Liver (tissue), 9 donors: ENCODE measurements around the gene FAIM2. TPM values are rescaled to one million over a fixed set of nuclear protein-coding genes. Genes with fewer than 3 reads are reported as not detected.

Source experiments
- DNase-seq: peaks from one replicate; pipeline ENCODE4 v3.0.0-alpha.2; 2017; ENCODE audit warnings: low spot score
- H3K27ac ChIP-seq, 2 donors: one replicate each; pipeline ENCODE4 v1.7.0; 2013; ENCODE audit warnings: inconsistent platforms in 2 of 2, low read length in 2 of 2, control low read depth in 1 of 2, low read depth in 1 of 2, mild to moderate bottlenecking in 1 of 2
- H3K27me3 ChIP-seq, 4 donors: one replicate each; pipeline versions ENCODE4 v1.6.1 to v1.7.0; 2013; ENCODE audit warnings: low read length in 3 of 4, inconsistent platforms in 1 of 4, mild to moderate bottlenecking in 1 of 4, moderate library complexity in 1 of 4; ENCODE audit not compliant: control insufficient read depth in 4 of 4, insufficient read depth in 4 of 4
- H3K36me3 ChIP-seq, 4 donors: one replicate each; pipeline versions ENCODE4 v1.6.1 to v1.7.0; 2013; ENCODE audit warnings: low read length in 3 of 4, mild to moderate bottlenecking in 3 of 4, low read depth in 1 of 4, moderate library complexity in 1 of 4; ENCODE audit not compliant: control insufficient read depth in 4 of 4, insufficient read depth in 3 of 4
- H3K4me1 ChIP-seq, 4 donors: one replicate each; pipeline versions ENCODE4 v1.6.1 to v1.7.0; 2013; ENCODE audit warnings: low read length in 3 of 4, mild to moderate bottlenecking in 3 of 4, moderate library complexity in 1 of 4; ENCODE audit not compliant: control insufficient read depth in 4 of 4, insufficient read depth in 4 of 4
- H3K4me3 ChIP-seq, 3 donors: one replicate each; pipeline versions ENCODE4 v1.6.1 to v1.7.0; 2013; ENCODE audit warnings: low read length in 3 of 3, control low read depth in 1 of 3, low read depth in 1 of 3, mild to moderate bottlenecking in 1 of 3
- H3K9ac ChIP-seq, 2 donors: one replicate each; pipeline ENCODE4 v1.7.0; 2013; ENCODE audit warnings: low read length in 2 of 2, mild to moderate bottlenecking in 2 of 2, moderate library complexity in 2 of 2, control low read depth in 1 of 2, low read depth in 1 of 2
- H3K9me3 ChIP-seq, 4 donors: one replicate each; pipeline versions ENCODE4 v1.6.1 to v1.7.0; 2013; ENCODE audit warnings: low read length in 3 of 4; ENCODE audit not compliant: control insufficient read depth in 4 of 4
- EGR1 ChIP-seq, 2 donors: IDR thresholded peaks; 2 replicates each; pipeline ENCODE4 v1.6.1; 2016 to 2018; ENCODE audit warnings: antibody characterized with exemption in 2 of 2, low read depth in 2 of 2
- FOXA1 ChIP-seq: IDR thresholded peaks from 2 replicates; pipeline ENCODE4 v1.6.1; 2016; ENCODE audit warnings: antibody characterized with exemption
- GABPA ChIP-seq, 2 donors: IDR thresholded peaks in 1 of 2; conservative IDR thresholded peaks in 1 of 2; 2 replicates each; pipeline ENCODE4 v1.6.1; 2016; ENCODE audit warnings: antibody characterized with exemption in 2 of 2, mild to moderate bottlenecking in 1 of 2, moderate library complexity in 1 of 2
- HNF4A ChIP-seq, 2 donors: conservative IDR thresholded peaks; 2 replicates each; pipeline ENCODE4 v1.6.1; 2016; ENCODE audit warnings: antibody characterized with exemption in 2 of 2, mild to moderate bottlenecking in 2 of 2
- RAD21 ChIP-seq, 2 donors: IDR thresholded peaks; 2 replicates each; pipeline ENCODE4 v1.6.1; 2016; ENCODE audit warnings: antibody characterized with exemption in 2 of 2, mild to moderate bottlenecking in 2 of 2
- RXRA ChIP-seq, 2 donors: IDR thresholded peaks; 2 replicates each; pipeline ENCODE4 v1.6.1; 2017 to 2018; ENCODE audit warnings: antibody characterized with exemption in 2 of 2, mild to moderate bottlenecking in 1 of 2
- SP1 ChIP-seq: IDR thresholded peaks from 2 replicates; pipeline ENCODE4 v1.6.1; 2018; ENCODE audit warnings: antibody characterized with exemption, mild to moderate bottlenecking
- YY1 ChIP-seq: IDR thresholded peaks from 2 replicates; pipeline ENCODE4 v1.6.1; 2016; ENCODE audit warnings: antibody characterized with exemption, mild to moderate bottlenecking
- WGBS: extraction: QIAGEN DNeasy Blood & Tissue Kit; methylation state at CpG from one replicate; pipeline ENCODE4 v1.1.7; 2013; 5-methylcytosine and 5-hydroxymethylcytosine counted together
- polyA plus RNA-seq, 2 donors: library from polyadenylated mRNA; stranded (reverse) in 1 of 2; unstranded in 1 of 2; fragments of 200-250 nt in 1 of 2; fragments of >200 nt in 1 of 2; fragmentation: Nextera tagmentation in 1 of 2; extraction: Ambion mirVana in 1 of 2; gene quantifications; one replicate each; pipeline versions ENCODE4 v1.2.1 to v1.2.3, GENCODE V29; 2013 to 2015
- total RNA-seq, 2 donors: library from RNA; depleted of rRNA; stranded (reverse); fragments of >200 nt; gene quantifications; one replicate each; pipeline ENCODE4 v1.2.3, GENCODE V29; 2014
- TF ChIP-seq, protein P1 (sequence below): IDR thresholded peaks from 2 replicates; pipeline ENCODE4 v1.6.1; 2016; ENCODE audit warnings: antibody characterized with exemption, mild to moderate bottlenecking
- TF ChIP-seq, protein P2 (sequence below): IDR thresholded peaks from 2 replicates; pipeline ENCODE4 v1.6.1; 2016; ENCODE audit warnings: antibody characterized with exemption
- TF ChIP-seq, protein P3 (sequence below): IDR thresholded peaks from 2 replicates; pipeline ENCODE4 v1.6.1; 2016; ENCODE audit warnings: antibody characterized with exemption
- TF ChIP-seq, protein P4 (sequence below): fragments of 150-350 bp; IDR thresholded peaks from 2 replicates; pipeline ENCODE4 v1.5.1; 2017; ENCODE audit warnings: improper control_type of control experiment, low read depth, low read length; ENCODE audit not compliant: missing input control
- donor health status: healthy.
- donor health status: healthy.
- donor health status: healthy.
- donor health status: healthy.
- donor health status: healthy.

The FAIM2 gene
- total and polyA plus RNA-seq, 4 donors, result 0.06 to 0.23 TPM; not detected in 2

DNA sequence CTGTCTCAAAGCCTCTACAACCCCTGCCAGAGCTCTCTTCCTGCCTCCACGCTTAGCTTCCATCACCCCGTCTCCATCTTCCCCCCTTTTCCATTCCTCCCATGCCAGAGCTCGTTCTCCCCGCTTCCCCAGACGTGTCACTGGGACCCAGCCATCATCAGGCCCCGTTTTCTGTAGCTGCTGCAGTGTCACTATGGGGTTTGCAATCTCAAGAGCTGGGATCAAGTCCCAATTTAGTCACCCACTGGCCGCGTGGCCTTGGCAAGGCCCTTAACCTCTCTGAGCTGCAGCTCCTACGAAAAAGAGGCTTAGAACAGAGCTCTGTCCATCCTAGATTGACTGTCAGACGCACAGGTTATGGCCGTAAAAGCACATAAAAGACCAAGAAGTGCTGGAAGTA is 901 bp upstream of the FAIM2 start (continued):
- TF ChIP-seq, protein P1, sequence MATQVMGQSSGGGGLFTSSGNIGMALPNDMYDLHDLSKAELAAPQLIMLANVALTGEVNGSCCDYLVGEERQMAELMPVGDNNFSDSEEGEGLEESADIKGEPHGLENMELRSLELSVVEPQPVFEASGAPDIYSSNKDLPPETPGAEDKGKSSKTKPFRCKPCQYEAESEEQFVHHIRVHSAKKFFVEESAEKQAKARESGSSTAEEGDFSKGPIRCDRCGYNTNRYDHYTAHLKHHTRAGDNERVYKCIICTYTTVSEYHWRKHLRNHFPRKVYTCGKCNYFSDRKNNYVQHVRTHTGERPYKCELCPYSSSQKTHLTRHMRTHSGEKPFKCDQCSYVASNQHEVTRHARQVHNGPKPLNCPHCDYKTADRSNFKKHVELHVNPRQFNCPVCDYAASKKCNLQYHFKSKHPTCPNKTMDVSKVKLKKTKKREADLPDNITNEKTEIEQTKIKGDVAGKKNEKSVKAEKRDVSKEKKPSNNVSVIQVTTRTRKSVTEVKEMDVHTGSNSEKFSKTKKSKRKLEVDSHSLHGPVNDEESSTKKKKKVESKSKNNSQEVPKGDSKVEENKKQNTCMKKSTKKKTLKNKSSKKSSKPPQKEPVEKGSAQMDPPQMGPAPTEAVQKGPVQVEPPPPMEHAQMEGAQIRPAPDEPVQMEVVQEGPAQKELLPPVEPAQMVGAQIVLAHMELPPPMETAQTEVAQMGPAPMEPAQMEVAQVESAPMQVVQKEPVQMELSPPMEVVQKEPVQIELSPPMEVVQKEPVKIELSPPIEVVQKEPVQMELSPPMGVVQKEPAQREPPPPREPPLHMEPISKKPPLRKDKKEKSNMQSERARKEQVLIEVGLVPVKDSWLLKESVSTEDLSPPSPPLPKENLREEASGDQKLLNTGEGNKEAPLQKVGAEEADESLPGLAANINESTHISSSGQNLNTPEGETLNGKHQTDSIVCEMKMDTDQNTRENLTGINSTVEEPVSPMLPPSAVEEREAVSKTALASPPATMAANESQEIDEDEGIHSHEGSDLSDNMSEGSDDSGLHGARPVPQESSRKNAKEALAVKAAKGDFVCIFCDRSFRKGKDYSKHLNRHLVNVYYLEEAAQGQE, result no peak

DNA sequence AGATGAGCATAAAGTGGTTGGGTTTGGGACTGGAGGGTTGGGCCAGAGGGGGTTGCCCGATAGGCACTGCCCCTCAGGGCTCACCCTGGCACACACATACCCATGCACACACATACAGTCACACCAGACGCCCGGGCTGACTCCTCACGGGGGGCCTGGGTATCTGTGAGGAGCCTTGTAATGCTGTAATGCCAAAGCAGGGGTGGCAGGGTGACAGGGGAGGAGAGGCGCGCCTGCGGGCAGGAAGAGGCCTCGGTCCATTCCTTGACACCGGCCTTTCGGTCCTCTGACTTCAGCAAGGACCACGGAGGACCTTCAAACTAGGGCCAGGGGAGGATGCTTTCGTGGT is 375 bp downstream of the FAIM2 start:
- no peaks in the 10 kb centered on the region for H3K4me1 ChIP-seq
- WGBS, result 63% methylated on average over 12 of the region's 12 CpGs
- no peak overlapping the region for H3K9ac ChIP-seq
- H3K4me3 ChIP-seq, result no peak overlapping the region
- no peaks in the 10 kb centered on the region for H3K9me3 ChIP-seq
- TF ChIP-seq, protein P2, sequence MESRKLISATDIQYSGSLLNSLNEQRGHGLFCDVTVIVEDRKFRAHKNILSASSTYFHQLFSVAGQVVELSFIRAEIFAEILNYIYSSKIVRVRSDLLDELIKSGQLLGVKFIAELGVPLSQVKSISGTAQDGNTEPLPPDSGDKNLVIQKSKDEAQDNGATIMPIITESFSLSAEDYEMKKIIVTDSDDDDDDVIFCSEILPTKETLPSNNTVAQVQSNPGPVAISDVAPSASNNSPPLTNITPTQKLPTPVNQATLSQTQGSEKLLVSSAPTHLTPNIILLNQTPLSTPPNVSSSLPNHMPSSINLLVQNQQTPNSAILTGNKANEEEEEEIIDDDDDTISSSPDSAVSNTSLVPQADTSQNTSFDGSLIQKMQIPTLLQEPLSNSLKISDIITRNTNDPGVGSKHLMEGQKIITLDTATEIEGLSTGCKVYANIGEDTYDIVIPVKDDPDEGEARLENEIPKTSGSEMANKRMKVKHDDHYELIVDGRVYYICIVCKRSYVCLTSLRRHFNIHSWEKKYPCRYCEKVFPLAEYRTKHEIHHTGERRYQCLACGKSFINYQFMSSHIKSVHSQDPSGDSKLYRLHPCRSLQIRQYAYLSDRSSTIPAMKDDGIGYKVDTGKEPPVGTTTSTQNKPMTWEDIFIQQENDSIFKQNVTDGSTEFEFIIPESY, result no peak
- TF ChIP-seq, protein P3, sequence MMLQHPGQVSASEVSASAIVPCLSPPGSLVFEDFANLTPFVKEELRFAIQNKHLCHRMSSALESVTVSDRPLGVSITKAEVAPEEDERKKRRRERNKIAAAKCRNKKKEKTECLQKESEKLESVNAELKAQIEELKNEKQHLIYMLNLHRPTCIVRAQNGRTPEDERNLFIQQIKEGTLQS, result no peak
- no peak for TF ChIP-seq EGR1 (IDR thresholded peaks at IDR 0.05; ENCODE audit: low read depth in 2 of 2)
- TF ChIP-seq SP1, result no peak
- no peak for TF ChIP-seq GABPA (IDR thresholded peaks at IDR 0.05 in 1 of 2, conservative IDR thresholded peaks at IDR 0.05 in 1 of 2)
- no peak for TF ChIP-seq FOXA1
- no peak for TF ChIP-seq RAD21 (IDR thresholded peaks at IDR 0.05)
- no peak for TF ChIP-seq HNF4A (conservative IDR thresholded peaks at IDR 0.05)
- TF ChIP-seq YY1, result no peak
- no peak for TF ChIP-seq RXRA (IDR thresholded peaks at IDR 0.05)
- no peak overlapping the region for H3K27ac ChIP-seq
- H3K27me3 ChIP-seq, result no peaks in the 10 kb centered on the region
- no peaks in the 10 kb centered on the region for H3K36me3 ChIP-seq
- no peak for DNase-seq

DNA sequence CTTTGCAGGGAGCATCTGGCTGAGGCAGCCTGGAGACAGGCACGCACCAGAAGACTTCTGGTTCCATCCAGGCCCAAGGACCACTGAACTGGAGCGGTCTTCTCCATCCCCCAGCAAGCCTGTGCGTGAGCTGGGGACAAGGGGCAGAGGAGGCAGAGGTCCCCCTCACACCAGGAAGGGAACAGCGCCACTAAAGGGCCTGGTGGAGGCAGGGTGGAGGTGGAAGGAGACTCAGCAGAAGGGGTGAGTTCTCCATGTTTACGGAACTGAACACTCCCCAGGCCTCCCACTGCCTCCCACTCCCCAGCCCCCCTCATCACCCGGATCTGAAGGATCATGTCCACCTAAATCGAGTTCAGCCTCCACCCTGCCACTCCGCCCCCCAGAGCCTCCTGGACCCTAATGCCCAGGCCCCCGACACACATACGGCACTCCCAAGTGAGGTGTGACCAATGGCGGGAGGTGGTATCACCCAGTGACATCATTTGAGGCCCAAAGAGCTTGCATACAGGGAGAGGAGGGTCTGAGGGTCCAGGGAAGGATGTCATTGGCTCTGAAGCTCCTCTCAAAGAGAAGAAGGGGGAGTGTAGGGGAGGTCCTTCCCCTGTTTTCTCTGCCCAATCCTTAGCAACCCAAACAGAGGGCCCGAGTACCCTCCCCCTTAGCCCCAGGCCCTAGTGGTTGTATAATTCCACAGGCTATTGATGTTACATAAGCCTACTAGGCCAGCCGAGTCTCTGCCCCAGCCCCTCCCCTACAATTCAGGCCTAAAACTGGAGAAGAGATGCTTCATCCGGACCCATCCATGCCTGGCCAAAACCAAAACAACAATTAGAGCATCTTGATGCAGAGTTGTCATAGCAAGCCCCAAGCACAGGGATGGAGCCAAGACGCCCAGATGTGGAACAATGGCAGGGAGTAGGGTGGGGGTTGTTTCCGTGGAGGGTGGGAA is 1.0 kb downstream of the FAIM2 start:
- Histone ChIP-seq H3K4me1 (no peaks in the 10 kb centered on the region), H3K27ac (no peak overlapping the region), H3K9ac (no peak overlapping the region), H3K4me3 (no peak overlapping the region), H3K9me3 (no peaks in the 10 kb centered on the region), H3K27me3 (no peaks in the 10 kb centered on the region), H3K36me3 (no peaks in the 10 kb centered on the region)
- 78% methylated on average over 16 of the region's 16 CpGs for WGBS
- DNase-seq, result no peak
- TF ChIP-seq HNF4A (conservative IDR thresholded peaks at IDR 0.05), result no peak
- TF ChIP-seq, protein P4, sequence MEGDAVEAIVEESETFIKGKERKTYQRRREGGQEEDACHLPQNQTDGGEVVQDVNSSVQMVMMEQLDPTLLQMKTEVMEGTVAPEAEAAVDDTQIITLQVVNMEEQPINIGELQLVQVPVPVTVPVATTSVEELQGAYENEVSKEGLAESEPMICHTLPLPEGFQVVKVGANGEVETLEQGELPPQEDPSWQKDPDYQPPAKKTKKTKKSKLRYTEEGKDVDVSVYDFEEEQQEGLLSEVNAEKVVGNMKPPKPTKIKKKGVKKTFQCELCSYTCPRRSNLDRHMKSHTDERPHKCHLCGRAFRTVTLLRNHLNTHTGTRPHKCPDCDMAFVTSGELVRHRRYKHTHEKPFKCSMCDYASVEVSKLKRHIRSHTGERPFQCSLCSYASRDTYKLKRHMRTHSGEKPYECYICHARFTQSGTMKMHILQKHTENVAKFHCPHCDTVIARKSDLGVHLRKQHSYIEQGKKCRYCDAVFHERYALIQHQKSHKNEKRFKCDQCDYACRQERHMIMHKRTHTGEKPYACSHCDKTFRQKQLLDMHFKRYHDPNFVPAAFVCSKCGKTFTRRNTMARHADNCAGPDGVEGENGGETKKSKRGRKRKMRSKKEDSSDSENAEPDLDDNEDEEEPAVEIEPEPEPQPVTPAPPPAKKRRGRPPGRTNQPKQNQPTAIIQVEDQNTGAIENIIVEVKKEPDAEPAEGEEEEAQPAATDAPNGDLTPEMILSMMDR, result no peak
- TF ChIP-seq, protein P1, result no peak
- TF ChIP-seq RAD21 (IDR thresholded peaks at IDR 0.05), result no peak
- TF ChIP-seq, protein P2, result no peak
